ENCODE results near the gene TSFM.
"Not testable (repeated sequence)": the region's sequence is repeated elsewhere in the genome, so short reads cannot be mapped to it uniquely, and the experiment has no call there.

Gene TSFM

DNA sequence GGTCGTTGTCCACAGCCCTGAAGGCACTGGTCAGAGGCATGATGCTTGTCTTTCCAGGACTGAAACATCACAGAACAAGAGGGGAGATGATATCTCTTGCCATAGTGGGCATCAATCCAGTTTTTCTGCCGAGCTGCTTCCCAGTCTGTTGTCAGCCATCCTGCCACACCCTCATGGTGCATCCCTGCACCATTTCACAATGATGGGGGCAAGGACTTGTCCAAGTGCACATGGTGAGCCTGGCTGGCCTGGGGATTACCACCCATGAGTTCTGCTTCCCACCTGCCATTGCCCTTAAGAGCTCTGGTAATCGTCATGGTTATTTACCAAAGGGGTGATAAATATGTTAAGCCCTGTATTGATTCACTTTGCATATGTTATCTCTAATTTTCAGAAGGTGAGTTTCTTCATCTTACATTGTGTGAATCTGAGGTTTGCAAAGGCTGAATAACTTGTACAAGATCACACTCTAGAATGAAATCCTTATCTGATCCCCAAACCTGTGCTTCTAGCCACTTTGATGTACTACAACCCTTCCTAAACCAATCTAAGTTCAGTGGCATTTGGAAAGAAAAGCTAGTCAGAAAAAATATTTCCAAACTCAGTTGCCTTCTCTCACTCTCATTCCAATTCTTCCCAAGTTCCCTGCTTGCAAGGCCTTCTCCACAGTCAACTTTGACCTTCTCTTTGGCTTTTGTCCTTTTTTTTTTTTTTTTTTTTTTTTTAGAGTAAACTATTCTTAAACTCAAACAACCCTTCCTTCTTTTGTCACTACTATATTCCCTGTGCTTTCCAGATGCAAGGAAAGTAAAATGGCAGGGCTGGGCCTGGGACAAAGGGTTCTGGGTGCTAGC is 33.6 kb downstream of the TSFM start:
- no peak for DNase-seq

GRCh38 chr12:57816855-57817151 is 34.2 kb downstream of the TSFM start:
- no peak for DNase-seq

DNA sequence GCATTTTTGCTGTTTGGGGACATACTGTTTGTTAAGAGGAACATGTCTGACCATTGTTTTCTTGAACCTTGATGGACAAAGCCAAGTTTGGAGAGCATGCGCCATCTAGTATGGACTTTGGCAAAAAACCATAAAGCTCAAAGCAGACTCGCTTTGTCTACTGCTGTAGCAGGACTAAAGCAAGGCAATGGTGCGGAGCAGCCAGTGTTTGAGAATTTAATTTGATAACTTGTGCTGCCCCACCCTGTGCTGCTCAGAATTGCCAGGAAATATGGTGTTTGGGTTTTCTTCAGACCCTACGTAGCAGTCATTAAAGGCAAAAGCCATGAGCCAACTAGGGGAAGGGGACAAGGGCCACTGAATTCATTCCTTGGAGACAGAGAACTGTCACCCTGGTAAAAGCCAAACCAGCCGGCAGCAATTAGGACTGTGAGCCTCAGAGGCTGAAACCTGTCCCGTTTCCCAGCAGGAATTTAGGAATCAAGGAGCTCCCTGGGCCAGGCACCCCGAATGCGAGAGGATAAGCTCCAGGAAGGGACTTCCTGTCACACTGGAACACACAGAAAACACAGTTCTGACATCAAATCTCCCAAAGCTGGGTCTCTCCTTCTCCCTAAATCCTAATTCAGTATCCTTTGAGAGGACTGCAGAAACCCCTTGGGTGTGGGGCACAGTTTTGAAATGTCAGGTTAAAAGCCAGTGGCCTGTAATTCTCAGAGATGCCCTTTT is 34.8 kb downstream of the TSFM start:
- DNase-seq, result no peak

DNA sequence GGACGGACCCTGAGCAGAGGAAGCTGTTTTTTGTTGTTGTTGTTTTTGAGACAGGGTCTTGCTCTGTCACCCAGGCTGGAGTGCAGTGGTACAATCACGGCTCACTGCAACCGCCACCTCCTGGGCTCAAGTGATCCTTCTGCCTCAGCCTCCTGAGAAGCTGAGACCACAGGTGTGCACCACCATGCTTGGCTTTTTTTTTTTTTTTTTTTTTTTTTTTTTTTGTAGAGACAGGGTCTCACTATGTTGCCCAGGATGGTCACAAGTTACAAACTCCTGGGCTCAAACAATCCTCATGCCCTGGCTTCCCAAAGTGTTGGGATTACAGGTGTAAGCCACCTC is 35.4 kb downstream of the TSFM start:
- not testable (repeated sequence) for DNase-seq

GRCh38 chr12:57820119-57820518 is 37.5 kb downstream of the TSFM start:
- DNase-seq, result not testable (repeated sequence)

GRCh38 chr12:57821015-57821414 is 38.4 kb downstream of the TSFM start:
- DNase-seq, result not testable (repeated sequence)

GRCh38 chr12:57821474-57822214 is 39.1 kb downstream of the TSFM start:
- no peak for DNase-seq

- no peak for DNase-seq
Observed at GRCh38 chr12:57822392-57823130, 40.0 kb downstream of the TSFM start.

DNA sequence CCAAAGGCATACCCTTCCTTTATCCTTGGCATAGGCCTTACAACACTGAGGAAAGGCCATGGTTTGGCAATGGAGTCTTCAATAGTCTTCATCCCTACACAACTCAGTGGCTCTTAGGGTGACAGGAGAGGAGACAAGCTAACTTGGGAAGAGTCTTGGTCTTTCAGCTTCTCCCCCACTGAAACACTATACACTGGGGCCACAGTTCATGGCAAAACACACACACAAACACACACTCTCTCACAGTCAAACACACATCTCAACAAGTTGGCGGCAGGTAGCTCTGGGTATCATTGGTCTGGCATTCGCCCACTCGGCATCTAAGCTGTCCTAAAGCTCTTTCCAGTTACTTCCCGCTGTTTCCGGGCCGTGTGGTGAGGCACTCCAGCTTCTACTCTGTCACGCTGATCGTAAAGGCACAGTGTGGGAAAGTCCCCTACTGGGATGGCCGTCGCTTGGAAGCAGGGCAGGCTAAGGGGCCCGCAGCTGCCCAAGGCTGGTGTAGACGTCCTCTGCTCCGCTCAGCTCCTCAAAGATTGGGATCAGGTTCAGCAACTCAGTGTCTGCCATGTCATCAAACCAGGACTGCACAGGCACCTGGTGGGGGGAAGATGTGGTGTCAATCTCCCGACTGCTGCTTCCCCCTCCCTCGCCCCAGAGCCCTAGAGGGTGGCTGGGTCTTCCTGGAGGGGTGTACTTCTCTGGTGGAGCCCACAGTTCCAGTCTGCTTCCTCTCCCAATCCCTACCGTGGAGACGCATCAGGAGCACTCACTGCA is 40.7 kb downstream of the TSFM start:
- no peak for DNase-seq

GRCh38 chr12:57823908-57824640 is 41.5 kb downstream of the TSFM start:
- no peak for DNase-seq

DNA sequence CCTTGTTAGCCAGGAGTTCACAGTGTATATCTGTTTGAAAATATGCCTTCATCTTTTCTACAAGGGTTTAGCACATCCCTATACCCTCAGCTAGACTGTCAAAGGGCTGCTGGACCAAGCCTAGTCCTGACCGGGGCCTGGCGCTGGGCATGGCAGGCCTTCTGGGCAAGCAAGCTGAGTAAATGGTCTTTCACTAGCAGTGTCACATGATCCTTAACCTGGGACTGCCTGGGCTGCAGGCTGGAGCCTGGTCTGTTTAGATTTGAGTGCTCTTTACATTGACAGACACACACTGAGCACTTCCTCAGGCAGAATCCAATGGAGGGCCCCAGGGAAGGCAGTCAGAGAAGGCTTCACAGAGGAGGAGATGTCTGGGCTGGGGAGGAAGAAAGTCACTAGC is 42.9 kb downstream of the TSFM start:
- no peak for DNase-seq

DNA sequence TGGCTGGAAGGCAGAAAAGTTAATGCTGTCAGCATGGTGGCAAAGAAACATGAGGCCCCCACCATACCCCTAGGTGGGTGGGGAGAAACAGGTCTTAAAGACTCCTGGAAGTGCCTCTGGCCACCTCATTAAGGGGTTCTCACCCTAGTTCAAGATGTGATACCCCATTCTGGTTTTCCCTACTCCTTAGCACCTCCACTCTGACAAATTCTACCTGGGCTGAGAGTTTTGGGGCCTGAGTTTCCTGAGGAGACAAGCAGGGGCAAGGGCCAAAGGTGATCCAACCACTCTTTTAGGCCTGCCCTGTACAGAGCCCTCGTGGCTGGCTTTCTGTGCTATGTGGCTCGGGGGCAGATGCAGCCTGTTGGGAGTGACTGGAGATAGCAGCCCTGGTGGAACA is 43.8 kb downstream of the TSFM start:
- DNase-seq, result no peak

GRCh38 chr12:57826966-57827365 is 44.4 kb downstream of the TSFM start:
- no peak for DNase-seq

DNA sequence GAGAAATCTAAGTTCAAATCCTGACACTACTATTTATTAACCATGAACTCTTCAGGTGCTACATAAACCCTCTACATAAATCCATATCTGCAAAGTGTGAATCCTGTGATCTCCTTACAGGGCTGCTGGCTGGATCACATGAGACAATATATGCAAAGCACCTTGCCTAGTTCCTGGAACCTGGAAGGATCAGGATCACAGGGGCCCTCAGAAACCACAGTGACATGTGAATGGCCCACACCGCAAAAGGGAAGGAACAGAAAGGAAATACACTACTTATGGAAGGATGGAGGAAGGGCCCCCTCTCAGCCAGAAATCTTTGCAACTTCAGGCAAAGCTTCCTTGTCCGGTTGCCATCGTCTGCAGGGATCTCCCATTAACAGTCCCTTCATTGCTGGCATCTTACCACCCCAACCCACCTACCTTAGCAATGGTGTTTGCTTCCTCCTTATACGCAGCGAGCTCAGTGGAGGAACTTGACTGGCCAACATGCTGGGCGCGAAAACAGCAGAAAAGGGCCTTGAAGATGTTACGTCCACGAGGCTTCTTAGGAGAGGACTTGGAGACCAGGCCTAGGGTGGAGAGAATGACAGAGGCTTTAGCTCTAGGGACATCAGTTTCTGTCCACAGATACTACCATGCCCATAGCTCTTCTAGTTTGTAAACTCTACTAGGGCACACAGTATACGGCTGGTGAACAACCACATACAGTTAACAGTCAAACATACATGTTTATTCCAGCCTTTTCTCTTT is 46.6 kb downstream of the TSFM start:
- DNase-seq, result no peak

- no peak for DNase-seq
Observed at GRCh38 chr12:57830393-57830792, 47.8 kb downstream of the TSFM start.

DNA sequence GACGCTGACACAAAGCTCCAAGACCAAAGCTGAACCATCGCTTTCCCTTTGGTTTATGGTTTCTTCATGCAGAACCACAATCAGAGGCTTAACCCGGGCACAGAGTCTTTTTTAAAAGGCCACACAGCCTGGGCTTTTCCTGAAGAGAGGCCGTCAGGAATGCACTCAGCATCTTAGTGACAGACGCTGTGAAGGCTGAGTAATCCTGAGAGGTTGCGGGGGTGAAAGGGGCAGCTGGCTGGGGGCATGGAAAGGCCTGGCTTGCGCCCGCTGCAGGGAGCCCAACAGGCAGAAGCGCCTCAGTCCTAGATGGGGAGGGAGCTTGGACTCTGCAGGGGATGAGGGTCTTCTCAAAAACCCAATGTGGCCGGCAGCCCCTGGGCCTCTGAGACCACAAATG is 50.4 kb downstream of the TSFM start:
- no peak for DNase-seq

GRCh38 chr12:57833672-57834071 is 51.1 kb downstream of the TSFM start:
- DNase-seq, result no peak

- DNase-seq, result no peak
Observed at GRCh38 chr12:57834086-57834876, 51.7 kb downstream of the TSFM start.

- DNase-seq, result no peak
Observed at GRCh38 chr12:57835366-57836288, 53.0 kb downstream of the TSFM start.

All from stimulated activated naive CD4-positive, alpha-beta T cell (primary cell).